Thymus (tissue), 11 donors: ENCODE measurements around the gene RBCK1. TPM values are rescaled to one million over a fixed set of nuclear protein-coding genes. Genes with fewer than 3 reads are reported as not detected.
"Not testable (repeated sequence)": the region's sequence is repeated elsewhere in the genome, so short reads cannot be mapped to it uniquely, and the experiment has no call there.

ENCODE experiments used
- DNase-seq, 9 donors: peaks; one replicate each; pipeline ENCODE4 v3.0.0-alpha.2; 2013; ENCODE audit warnings: low spot score in 9 of 9, low read depth in 6 of 9, missing footprints in 1 of 9
- H3K27ac ChIP-seq, 2 donors: one replicate each; pipeline ENCODE4 v1.5.1; 2013; ENCODE audit warnings: control low read depth in 1 of 2, low read depth in 1 of 2, low read length in 1 of 2, mild to moderate bottlenecking in 1 of 2, moderate library complexity in 1 of 2
- H3K27me3 ChIP-seq, 2 donors: one replicate each; pipeline ENCODE4 v1.5.1; 2013; ENCODE audit warnings: low read length in 1 of 2; ENCODE audit not compliant: control insufficient read depth in 2 of 2, insufficient read depth in 1 of 2
- H3K36me3 ChIP-seq, 2 donors: one replicate each; pipeline ENCODE4 v1.5.1; 2013; ENCODE audit warnings: low read length in 1 of 2, mild to moderate bottlenecking in 1 of 2, moderate library complexity in 1 of 2; ENCODE audit not compliant: control insufficient read depth in 2 of 2, insufficient read depth in 2 of 2
- H3K4me1 ChIP-seq, 2 donors: one replicate each; pipeline ENCODE4 v1.5.1; 2013; ENCODE audit warnings: low read length in 2 of 2; ENCODE audit not compliant: control insufficient read depth in 2 of 2, insufficient read depth in 2 of 2
- H3K4me3 ChIP-seq, 2 donors: one replicate each; pipeline ENCODE4 v1.5.1; 2013; ENCODE audit warnings: low read length in 2 of 2, control low read depth in 1 of 2, mild to moderate bottlenecking in 1 of 2
- H3K9me3 ChIP-seq, 2 donors: one replicate each; pipeline ENCODE4 v1.5.1; 2013; ENCODE audit warnings: low read length in 1 of 2, mild to moderate bottlenecking in 1 of 2; ENCODE audit not compliant: control insufficient read depth in 2 of 2, insufficient read depth in 1 of 2
- WGBS: extraction: QIAGEN DNeasy Blood & Tissue Kit; methylation state at CpG from one replicate; pipeline ENCODE4 v1.1.7; 2013; 5-methylcytosine and 5-hydroxymethylcytosine counted together
- polyA plus RNA-seq: library from polyadenylated mRNA; stranded (reverse); fragments of 200-250 nt; gene quantifications from one replicate; pipeline ENCODE4 v1.2.3, GENCODE V29; 2013
- total RNA-seq: library from RNA; stranded (reverse); fragments of 120-200 nt; gene quantifications from one replicate; pipeline ENCODE4 v1.2.4, GENCODE V29; 2013
- donor health status: healthy.

Gene RBCK1
- total and polyA plus RNA-seq, 2 donors = 53.2 to 140 TPM

GRCh38 chr20:373171-373890 lies 34.8 kb upstream of the RBCK1 start:
- Histone ChIP-seq H3K4me1 (peaks cover 0 to 15% of the 10 kb centered on the region in 2 donors), H3K4me3 (no peak overlapping the region), H3K27me3 (peaks cover 0 to 2% of the 10 kb centered on the region in 2 donors), H3K9me3 (peaks cover 0 to 3% of the 10 kb centered on the region in 2 donors), H3K27ac (no peak overlapping the region), H3K36me3 (no peaks in the 10 kb centered on the region)
- DNase-seq = no peak
- 88% methylated on average over 9 of the region's 9 CpGs for WGBS

GRCh38 chr20:375265-375889 lies 32.7 kb upstream of the RBCK1 start:
- Histone ChIP-seq H3K9me3 (peaks cover 0 to 3% of the 10 kb centered on the region in 2 donors), H3K27ac (no peak overlapping the region), H3K36me3 (no peaks in the 10 kb centered on the region), H3K4me3 (no peak overlapping the region), H3K4me1 (peaks cover 0 to 15% of the 10 kb centered on the region in 2 donors), H3K27me3 (peaks cover 0 to 5% of the 10 kb centered on the region in 2 donors)
- WGBS = 97% methylated on average over 10 of the region's 10 CpGs
- DNase-seq = no peak

- Histone ChIP-seq H3K9me3 (peaks cover 0 to 1% of the 10 kb centered on the region in 2 donors), H3K4me1 (peaks cover 0 to 17% of the 10 kb centered on the region in 2 donors), H3K4me3 (no peak overlapping the region), H3K36me3 (no peaks in the 10 kb centered on the region), H3K27me3 (peaks cover 0 to 8% of the 10 kb centered on the region in 2 donors), H3K27ac (no peak overlapping the region)
- WGBS = 40% methylated on average over 2 of the region's 2 CpGs
- no peak for DNase-seq
Observed at GRCh38 chr20:376089-376488, 32.0 kb upstream of the RBCK1 start.

GRCh38 chr20:376750-377149 lies 31.3 kb upstream of the RBCK1 start:
- Histone ChIP-seq H3K4me1 (peaks cover 0 to 16% of the 10 kb centered on the region in 2 donors), H3K36me3 (no peaks in the 10 kb centered on the region), H3K27me3 (peaks cover 0 to 10% of the 10 kb centered on the region in 2 donors), H3K27ac (no peak overlapping the region), H3K4me3 (no peak overlapping the region), H3K9me3 (no peaks in the 10 kb centered on the region)
- WGBS = 77% methylated on average over 2 of the region's 2 CpGs
- no peak for DNase-seq

- not testable (repeated sequence) for H3K9me3 ChIP-seq, H3K36me3 ChIP-seq, H3K27ac ChIP-seq, DNase-seq, H3K4me3 ChIP-seq, H3K27me3 ChIP-seq
- H3K4me1 ChIP-seq = peaks cover 5 to 13% of the 10 kb centered on the region in 2 donors
- 94% methylated on average over 12 of the region's 12 CpGs for WGBS
Observed at GRCh38 chr20:377578-377977, 30.5 kb upstream of the RBCK1 start.

GRCh38 chr20:378961-379336 lies 29.1 kb upstream of the RBCK1 start:
- peaks cover 0 to 10% of the 10 kb centered on the region in 2 donors for H3K27me3 ChIP-seq
- no peak overlapping the region for H3K27ac ChIP-seq
- no peak for DNase-seq
- H3K4me3 ChIP-seq = no peak overlapping the region
- H3K4me1 ChIP-seq = peaks cover 7 to 10% of the 10 kb centered on the region in 2 donors
- WGBS = 90% methylated on average over 5 of the region's 5 CpGs
- no peaks in the 10 kb centered on the region for H3K36me3 ChIP-seq
- no peaks in the 10 kb centered on the region for H3K9me3 ChIP-seq

- WGBS = under 1% methylated on average over 93 of the region's 93 CpGs
- DNase-seq = peak in 2 of 9 donors; percentile 44 to 66
Observed at GRCh38 chr20:380763-381580, 27.1 kb upstream of the RBCK1 start.

GRCh38 chr20:381581-382290 lies 26.4 kb upstream of the RBCK1 start:
- H3K27me3 ChIP-seq = peaks cover 0 to 10% of the 10 kb centered on the region in 2 donors
- H3K9me3 ChIP-seq = no peaks in the 10 kb centered on the region
- peaks cover 7 to 10% of the 10 kb centered on the region in 2 donors for H3K4me1 ChIP-seq
- H3K27ac ChIP-seq = peak overlapping the region; percentile 26 to 85
- peak in 5 of 9 donors; percentile 34 to 78 (median 61) for DNase-seq
- H3K4me3 ChIP-seq = peak overlapping the region; percentile 53 to 88
- H3K36me3 ChIP-seq = no peaks in the 10 kb centered on the region
- WGBS = under 1% methylated on average over 49 of the region's 49 CpGs

More at GRCh38 chr20:380763-381580, 27.1 kb upstream of the RBCK1 start:
- H3K36me3 ChIP-seq = no peaks in the 10 kb centered on the region
- peak overlapping the region in 1 of 2 donors; percentile 85 for H3K27ac ChIP-seq
- peaks cover 0 to 10% of the 10 kb centered on the region in 2 donors for H3K27me3 ChIP-seq
- peaks cover 7 to 10% of the 10 kb centered on the region in 2 donors for H3K4me1 ChIP-seq
- H3K4me3 ChIP-seq = peak overlapping the region; percentile 53 to 88
- H3K9me3 ChIP-seq = no peaks in the 10 kb centered on the region
